ENCODE measurements around the gene DYNC1LI1.

DYNC1LI1 gene

DNA sequence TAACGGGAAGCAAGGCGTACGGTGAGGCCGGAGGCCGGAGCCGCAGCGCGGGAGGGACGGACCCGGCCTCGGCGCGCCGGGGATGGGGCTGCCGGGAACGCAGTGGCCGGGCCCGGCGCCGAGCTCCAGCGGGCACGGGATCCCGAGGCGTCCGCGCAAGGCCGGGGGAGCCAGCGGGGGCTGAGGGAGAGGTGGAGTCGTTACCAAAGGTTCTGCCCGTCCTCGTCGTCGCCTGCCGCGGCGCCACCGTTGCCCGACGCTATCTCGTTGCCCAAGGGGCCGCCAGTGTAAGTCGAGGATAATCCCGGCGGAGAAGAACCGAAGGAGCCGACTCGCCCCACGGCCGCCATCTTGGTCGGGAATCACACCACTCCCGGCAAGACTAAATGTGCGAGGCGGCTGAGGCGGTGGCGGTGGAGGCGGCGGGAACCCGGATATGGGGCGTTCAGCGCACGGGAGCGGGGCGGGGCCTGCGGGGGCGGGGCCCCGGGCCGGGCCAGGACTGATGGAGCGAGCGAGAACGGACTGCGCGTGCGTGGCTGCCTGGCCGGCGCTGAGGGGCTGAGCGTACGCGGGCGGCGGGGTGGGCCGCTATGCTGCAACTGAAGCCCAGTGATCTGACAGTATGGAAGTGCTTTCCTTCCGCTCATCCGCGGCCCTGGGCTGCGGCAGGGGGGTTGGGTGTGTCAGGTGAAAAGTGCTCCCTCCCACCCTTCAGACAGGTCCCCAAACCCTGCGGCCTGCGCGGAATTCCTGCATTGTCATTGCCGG is at the start of gene DYNC1LI1:
Gene DYNC1LI1 (minus strand): TSS at position 438 of the 771 bp plus-strand sequence. CDS start 88 bp downstream, at position 350.
- peak; percentile 93 for DNase-seq (ENCODE audit: low read depth)

DNA sequence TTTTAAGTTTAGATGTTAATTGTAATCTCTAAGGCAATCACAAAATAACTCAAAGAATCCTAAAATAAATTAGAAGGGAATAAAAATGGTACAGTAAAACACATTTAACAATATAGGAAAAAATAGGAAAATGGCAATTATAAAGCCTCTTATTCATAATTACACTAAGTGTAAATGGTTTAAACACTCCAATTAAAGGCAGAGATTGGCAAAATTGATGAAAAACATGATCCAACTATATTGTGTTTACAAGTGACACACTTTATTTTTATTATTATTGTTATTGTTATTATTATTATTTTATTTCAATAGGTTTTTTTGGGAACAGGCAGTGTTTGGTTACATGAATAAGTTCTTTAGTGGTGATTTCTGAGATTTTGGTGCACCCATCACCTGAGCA is 48.7 kb upstream of the DYNC1LI1 start:
- no peak for DNase-seq (ENCODE audit: low read depth)

DNA sequence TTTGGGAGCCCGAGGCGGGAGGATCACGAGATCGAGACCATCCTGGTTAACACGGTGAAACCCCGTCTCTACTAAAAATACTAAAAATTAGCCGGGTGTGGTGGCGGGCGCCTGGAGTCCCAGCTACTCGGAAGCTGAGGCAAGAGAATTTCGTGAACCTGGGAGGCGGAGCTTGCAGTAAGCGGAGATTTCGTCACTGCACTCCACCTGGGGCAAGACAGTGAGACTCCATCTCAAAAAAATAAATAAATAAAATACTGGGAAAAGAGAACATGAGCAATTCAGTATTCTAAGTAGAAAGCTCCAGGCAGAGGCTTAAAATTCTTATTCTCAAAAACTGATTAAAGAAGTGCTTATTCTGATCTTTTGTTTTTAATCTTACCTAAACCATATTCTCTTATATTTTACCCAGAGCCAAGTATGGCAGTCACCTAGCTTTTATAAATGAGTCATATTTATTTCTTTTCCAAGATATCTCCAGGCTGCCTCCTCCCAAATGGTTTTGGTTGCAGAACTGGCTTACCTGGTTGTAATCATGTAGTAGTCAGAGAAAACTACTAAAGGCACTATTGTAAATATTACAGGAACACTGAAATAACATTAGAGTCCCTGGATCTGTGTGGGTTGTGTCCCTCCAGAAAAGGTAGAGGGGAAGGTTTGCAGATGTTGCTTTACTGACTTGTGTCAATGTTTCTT is 45.8 kb upstream of the DYNC1LI1 start:
- no peak for DNase-seq (ENCODE audit: low read depth)

DNA sequence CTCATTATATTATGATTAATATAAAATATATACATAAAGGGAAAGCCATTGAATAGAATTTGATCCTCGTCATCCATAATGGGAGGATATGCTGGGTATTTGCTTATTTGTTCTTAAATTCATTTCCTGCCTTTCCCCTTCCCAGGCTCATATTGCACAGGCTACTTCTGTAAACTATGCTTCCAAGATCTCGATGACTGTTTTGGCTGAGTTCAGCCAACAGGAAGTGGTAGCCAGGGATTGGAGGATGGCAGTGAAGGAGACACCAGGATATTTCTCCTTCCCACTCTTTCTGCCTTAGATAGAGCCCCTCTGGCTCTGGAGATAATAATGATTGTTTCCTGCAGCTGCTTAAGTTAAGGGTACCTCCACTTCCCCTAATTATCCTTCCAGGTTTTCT is 44.3 kb upstream of the DYNC1LI1 start:
- DNase-seq (ENCODE audit: low read depth) = no peak

DNA sequence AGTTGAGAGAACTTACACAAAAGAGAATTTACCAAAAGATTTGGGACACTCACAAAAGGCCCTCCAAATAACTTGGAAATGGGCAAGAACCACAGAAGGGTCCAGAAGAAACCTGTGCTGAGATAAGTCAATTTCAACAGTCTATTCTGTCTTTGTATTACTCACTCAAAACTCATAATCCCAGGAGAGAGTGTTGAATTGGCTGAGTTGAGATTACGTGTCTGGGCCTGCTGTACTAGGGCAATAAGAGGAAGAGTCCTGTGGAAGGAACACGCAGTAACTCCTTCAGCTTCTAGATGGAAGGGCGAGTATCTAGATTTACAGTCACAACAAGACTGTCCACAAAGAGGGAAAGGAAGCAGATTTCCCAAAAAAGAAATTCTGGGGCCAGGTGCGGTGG is 42.5 kb upstream of the DYNC1LI1 start:
- DNase-seq (ENCODE audit: low read depth) = no peak

DNA sequence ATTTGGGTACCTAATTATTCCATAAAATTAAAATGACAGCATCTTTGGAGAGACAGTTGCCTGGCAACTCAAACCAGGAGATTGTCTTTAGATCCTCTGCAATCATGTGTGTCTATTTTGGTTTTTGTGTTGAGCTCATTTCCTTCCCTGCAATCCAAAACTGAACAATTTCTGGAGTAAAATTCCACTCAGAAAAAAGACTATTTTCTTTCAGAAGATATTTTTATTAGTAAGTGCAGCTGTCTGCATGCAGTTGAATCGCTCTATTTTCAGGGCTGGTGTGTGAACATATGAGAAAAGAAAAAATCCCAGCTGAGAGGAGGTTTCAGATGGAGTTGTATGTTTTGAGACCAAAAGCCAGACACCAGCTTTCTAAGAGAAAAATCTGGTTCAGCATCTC is 41.9 kb upstream of the DYNC1LI1 start:
- no peak for DNase-seq (ENCODE audit: low read depth)

DNA sequence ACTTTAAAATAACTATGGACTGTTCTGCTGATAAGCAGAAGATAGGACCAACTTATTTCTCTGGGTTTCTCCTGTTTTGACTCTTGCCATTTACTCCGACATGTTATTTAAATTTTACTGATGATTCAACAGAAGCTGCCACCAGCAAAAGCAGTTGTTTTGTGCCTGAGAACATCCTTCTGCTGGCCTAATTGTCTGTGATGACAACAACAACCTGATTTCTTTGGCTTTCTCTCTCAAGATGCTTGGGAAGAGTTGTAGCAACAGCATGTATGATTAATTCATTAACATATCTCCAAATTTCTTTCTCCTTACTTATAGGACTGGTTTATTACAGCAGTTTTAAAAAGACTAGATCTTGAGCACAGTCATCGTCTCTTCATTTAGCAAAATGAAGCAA is 36.9 kb upstream of the DYNC1LI1 start:
- DNase-seq (ENCODE audit: low read depth) = no peak

DNA sequence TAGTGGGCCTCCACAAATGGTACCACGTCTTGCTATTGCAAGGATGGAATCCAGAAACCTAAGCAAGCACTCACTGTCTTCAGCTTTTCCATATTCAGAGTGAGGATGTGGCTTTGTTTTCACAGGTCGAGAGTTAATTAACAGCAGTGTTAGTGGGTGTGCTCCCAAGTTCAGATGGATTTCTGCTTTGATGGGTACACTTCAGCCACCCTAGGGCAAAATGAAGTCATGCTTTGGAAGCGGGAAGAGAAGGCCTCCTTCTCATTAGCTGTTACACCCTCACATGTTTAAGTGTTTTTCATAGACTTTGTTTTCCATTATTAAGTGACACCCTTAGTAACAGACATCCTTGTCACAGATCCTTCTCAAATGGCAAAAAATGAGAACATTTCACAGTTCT is 36.3 kb upstream of the DYNC1LI1 start:
- DNase-seq (ENCODE audit: low read depth) = no peak

DNA sequence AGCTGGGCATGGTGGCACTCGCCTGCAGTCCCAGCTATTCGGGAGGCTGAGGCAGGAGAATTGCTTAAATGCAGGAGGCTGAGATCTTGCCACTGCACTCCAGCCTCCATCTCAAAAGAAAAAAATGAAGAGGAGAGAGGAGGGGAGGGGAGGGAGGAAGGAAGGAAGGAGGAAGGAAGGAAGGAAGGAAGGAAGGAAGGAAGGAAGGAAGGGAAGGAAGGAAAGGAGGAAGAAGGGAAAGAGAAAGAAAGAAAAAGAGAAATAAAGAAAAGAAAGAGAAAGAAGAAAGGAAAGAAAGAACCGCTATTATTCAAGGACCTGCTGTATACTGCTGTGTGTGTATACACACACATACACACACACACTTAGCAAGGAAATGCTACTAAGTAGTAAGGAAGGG is 35.6 kb upstream of the DYNC1LI1 start:
- no peak for DNase-seq (ENCODE audit: low read depth)

DNA sequence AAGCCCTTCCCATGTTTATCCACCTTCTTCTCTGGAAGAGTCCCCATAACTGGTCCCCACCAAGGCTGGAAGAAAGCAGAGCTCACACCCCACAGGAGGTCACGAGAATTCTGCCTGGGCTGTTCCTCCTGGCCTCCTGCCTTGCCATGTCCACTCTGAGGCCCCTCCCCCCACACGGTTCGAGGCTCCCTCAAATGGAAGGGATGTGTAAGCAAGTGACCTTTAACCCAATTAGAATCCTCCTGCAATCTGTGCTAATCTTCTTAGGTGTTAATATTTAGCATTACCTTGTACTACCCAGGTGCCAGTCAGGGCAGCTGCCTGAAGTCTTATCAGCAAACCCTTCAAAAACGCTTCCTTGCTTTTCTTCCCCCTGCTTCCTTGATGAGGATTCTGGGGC is 32.4 kb upstream of the DYNC1LI1 start:
- no peak for DNase-seq (ENCODE audit: low read depth)

DNA sequence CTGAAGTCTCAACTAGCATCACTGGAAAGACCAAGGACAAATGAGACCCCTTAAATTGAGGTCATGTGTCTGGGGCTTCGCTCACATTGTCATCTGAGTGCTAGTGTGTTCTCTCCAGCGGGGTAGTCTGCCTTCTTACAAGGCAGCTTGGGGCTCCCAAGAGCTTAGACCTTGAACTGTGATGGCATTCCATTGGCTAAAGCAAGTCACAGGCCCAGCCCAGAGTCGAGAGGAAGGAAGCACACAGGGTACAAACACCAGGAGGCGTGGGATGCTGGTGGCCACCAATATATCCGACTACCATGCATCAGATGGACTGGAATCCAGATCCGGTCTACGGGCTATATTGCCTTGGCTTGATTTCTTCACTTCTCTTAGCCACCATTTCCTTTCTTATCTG is 31.5 kb upstream of the DYNC1LI1 start:
- DNase-seq (ENCODE audit: low read depth) = no peak

DNA sequence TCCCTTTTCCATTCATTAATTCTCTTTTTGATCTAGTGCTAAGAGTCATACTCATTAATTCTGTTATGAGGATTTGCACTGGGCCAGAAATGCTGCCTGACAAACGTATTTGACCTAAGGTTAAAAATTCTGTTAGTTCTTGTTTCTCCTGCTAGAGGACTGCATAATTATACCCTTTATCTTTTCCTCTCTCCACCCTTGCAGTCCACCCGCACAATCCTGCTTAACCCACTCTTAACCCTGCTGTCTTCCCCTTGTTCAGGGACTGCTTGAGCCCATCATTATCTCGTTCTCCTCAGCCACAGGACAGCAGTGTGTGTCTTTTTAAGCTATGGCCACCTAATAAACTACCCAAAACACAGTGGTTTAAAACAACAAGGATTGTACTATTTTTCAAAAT is 31.1 kb upstream of the DYNC1LI1 start:
- no peak for DNase-seq (ENCODE audit: low read depth)

DNA sequence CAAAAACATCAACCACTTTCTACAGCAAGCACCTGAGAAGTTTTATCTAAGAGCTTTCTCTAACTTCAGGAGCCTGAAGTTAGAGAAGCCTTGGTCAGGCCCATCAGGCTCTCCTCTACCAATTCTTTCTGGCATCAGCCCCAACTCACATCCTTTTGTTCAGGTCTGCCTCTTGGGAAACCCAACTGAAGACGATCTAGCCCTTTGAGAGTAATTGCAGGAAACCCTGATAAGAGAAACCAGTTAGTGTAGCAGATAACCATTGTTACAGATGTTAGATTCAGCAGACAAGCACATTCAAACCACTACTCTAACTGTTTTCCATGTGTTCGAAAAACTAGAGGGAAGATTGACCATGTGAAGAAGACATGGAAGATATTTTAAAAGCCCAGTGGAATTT is 27.0 kb upstream of the DYNC1LI1 start:
- no peak for DNase-seq (ENCODE audit: low read depth)

DNA sequence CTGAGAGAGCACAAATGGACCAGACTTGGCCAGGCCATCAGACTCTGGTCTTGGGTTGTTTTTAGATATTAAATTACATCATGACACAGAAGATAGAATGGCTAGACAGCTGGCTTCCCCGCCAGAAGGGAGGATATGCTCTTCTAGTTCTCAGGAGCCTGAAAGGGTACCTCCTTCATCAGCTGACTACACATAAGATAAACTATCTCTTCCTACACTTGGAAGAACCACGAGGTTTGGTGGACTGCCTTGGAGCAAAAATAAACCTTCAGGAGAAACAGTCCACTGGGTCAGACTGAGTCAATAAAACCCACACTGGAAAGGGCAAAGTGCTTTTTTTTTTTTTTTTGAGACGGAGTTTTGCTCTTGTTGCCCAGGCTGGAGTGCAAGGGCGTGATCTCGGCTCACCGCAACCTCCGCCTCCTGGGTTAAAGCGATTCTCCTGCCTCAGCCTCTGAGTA is 26.3 kb upstream of the DYNC1LI1 start:
- no peak for DNase-seq (ENCODE audit: low read depth)

DNA sequence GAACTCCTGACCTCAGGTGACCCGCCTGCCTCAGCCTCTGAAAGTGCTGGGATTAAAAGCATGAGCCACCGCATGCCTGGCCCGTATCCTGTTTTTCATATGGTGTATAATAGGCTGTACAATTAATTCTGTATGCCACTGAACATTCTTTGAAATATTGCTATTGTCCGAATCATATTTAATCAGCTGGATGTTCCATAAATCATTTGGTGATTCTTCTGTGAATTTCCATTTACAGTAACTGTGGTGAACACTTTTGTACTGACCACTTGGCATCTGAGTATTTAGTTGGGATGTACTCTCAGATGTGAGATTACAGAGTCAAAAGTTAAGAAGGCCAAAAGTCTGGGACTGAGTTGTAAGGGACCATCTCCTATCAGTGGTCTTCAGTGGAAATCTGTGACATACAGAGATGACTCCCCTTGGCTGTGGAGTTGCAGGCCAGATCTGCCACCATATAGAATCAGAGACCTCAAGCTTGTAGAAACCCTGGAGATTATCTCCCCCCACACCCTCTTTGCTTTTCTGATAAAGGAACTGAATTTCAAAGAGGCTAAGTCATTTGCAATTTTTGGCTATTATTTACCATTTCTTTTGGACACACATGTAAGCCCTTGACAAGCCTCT is 25.7 kb upstream of the DYNC1LI1 start:
- no peak for DNase-seq (ENCODE audit: low read depth)

DNA sequence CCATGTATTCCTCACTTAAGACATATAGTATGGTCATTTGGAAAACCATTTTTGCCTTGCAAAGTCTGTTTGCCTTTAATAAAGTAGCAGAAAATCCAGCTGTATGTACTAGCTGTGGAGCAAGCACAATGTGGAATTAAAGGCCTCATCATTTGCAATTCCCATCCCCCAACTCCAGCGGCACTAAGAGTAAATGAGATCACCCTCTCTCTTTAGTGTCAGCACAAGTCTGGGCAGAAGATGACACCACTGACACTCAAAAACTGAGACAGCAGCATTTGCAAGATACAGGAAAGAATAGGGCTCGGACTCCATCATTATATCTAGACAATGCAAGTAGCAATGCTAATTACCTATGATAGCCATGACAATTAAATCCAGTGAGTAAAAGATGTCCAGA is 24.7 kb upstream of the DYNC1LI1 start:
- no peak for DNase-seq (ENCODE audit: low read depth)

DNA sequence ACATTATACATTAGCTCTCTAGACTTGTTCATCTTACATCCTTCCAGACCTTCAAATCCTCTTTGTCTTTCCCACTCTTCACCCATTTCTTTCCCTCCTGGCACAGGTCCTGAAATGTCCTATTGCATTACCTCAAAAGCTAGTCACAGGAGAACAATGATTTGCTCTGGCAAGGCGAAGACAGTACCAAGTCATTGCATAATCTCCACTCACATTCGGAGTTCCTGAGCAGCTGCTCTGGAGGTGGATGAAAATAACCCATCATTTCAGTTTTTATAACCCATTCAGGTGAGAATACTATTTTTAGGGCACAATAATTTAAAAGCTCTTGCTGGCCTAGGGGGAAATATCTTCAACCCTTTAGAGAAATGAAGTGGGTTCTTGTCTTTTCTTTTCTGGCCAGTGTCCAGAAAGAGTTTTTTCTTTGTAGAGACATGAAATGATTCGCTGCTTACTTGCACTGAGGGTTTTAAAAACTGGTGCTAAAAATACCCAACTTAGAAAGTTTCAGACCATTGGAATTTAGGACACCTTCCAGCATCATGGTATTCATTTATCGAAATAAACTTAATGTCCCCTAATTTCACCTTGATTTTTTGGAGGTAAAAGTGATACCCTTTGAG is 23.4 kb upstream of the DYNC1LI1 start:
- DNase-seq (ENCODE audit: low read depth) = no peak

DNA sequence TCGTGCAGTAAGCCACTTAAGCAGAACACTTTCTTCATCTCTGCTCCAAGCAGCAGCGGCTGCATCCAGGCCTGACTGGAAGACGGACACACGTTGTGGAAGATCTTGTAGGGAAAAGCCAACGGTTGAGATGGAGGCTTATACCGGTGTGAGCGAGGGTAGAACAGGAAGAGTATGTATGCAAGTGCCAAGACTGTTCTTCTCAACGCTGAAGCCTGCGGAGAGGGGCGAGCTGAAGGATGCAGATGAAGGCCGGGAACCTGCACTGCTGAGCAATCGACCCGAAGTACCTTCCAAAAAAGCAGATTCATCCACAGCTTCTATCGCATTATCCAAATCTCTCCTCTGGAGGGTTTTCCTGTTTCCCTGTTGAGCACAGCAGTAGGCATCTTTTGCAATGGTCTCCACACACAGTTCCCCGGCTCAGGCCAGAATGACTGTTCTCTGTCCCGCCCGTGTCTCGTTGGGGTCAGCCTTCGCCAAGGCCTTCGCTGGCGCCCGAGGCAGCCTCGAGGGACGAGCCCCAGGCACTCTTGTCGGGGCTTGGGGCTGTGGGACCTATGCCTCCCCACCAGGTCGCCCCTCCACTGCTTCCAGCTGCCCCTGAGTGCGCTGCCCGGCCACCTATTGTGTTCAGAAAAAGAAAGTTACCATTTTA is 22.2 kb upstream of the DYNC1LI1 start:
- DNase-seq (ENCODE audit: low read depth) = no peak

DNA sequence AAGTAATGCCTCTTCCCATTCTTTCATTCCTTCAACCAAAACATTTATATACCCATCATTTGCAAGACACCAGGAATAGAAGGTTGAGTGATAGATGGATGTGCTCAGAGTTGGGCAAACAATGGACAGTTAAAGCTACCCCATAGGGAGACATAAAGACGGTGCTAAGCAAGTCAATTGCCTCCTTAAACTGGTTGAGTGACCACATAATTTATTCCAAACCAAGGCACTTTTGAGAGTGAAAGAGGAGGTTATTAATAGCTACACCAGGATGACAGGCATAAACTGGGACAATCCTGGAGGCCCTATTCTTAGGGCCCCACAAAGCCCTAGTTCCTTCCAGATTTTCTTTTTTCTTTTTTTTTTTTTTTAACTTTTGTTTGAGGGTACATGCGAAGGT is 21.4 kb upstream of the DYNC1LI1 start:
- DNase-seq (ENCODE audit: low read depth) = no peak

DNA sequence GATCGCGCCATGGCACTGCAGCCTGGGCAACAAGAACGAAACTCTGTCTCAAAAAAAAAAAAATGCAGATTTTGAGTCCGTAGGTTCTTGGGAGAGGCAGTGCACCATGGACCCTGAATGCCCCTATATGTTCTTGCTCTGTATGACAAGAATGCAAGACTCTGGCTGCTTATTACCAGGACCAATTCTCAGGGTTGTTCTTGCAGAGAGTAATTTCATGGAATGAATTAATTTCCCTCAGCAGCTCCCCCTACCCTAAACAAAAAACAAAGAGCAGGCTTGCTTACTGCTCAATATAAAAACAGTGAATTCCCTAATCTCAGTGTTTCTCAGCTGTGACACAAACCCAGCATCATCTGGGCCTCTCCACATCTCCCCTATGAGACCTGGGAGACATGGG is 20.5 kb upstream of the DYNC1LI1 start:
- DNase-seq (ENCODE audit: low read depth) = no peak

DNA sequence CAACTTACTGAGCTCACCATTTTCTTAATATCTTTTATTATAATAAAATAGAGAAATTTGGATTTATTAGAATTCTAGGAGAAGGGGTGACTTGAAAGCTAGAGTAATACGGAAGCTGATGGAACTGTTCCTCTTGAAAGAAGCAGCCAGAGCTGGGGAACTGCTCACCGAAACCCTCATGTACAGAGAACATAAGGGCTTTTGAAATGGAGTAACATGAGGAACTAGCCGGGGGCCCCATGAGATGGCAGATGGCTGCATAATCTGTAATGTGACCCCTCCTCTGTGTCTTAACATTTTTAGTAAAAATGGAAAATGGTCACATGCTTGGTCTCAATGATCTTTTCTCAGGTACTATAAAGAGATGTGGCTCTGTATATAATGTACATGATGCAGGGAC is 15.7 kb upstream of the DYNC1LI1 start:
- no peak for DNase-seq (ENCODE audit: low read depth)

DNA sequence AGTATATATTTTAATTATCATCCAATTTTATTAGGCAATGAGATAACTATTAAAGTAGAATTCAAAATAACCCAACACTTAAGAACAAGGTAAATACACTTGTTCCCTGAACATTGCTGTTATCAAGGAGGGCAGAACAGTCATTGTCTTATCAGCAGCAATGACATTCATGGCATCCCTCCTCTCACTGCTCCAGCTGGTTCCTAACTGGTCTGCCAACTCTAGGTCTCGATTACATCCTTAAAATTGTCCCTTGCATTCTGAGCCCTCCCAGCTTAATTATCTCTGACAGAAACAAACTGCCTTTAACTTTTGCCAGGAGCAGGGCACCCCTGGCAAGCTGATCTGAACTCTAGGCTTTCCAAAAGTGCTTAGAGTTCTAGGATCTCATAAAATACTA is 14.0 kb upstream of the DYNC1LI1 start:
- no peak for DNase-seq (ENCODE audit: low read depth)

Data from activated gamma-delta T cell treated with anti-CD3 and anti-CD28 coated beads, Interleukin-2, amount 50 U/mL, for 16 hours (primary cell).